ENCODE data around the gene GABRD. TPM values are rescaled to one million over a fixed set of nuclear protein-coding genes. Genes with fewer than 3 reads are reported as not detected.

GABRD gene
- total RNA-seq, 1 donor from 2014 or later: 2.5 TPM

DNA sequence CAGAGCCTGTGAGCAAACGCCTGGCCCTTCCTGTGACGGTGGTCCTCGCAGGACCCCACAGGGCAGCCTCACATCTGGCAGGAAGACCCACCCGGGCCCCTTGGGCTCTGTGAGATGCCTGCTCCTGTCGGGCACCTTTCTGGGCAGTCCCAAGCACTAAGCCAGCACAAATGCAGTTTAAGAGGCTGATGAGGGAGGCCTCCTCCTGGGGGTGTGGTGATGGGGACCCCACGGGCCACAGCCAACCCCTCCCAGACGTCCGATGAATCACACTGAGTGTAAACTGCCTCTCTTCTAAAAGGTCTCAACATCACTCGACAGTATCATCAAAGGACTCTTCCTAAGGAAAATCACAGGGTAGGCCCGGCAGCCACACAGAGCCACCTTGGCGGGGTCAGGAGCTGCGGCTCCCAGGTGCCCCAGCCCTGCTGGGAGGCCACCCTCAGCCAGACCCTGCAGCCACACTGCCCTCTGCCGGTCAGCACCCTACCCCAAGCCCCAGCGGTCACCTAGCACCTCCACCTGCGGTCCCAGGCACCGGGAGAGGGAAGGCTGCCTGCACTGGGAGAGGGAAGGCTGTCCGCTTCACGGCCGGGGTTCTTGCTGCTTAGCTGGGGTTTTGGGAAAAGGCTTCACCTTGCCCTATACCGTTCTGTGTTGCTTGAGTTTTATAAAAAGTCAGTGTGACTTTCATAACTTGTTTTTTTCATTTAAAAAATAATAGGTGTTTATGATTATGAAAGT, 27.2 kb downstream of the GABRD start:
- Mint-ChIP-seq H3K27me3 (ENCODE audit: unreplicated experiment) (peaks cover 16% of the 10 kb centered on the region), H3K9me3 (ENCODE audit: unreplicated experiment) (peaks cover 7% of the 10 kb centered on the region)

DNA sequence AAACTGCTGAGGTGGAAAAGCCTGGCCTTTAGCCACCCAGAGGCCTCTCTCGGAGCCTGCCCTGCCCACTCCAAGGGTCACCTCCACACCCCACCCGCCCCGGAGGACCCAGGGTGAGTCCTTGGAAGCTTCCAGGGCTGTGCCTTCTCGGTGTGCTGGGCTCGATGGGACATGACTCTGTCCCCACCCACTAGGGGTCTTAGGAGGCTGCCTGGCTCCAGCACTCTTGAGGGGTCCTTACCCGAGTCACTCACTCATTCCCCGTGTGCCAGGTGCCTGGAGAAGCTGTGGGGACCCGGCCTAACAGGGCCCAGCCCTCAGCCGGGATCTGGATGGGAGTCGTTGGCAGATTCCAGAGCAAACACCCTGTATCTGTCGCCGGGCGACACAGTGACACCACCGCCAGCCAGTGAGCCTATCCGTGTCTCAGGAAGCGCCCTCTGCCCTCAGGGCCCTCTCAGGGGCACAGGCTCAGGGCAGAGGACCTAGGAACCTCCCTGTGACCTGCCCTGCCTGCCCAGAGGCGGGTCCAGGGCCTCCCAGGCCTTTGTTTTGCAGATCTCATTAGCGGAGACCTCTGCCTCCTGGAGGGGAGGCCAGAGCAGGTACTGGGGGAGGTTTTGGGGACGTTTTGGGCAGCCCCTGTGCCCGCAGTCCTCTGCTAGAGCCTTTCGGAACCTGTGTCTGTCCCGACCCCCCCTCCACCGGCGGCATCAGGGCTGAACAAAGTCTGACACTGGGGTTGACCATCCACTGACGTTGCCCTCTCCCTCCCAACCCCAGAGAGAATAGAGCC, 28.0 kb downstream of the GABRD start:
- Mint-ChIP-seq H3K4me3 (ENCODE audit: unreplicated experiment) (no peak overlapping the region), H3K4me1 (ENCODE audit: low read depth, unreplicated experiment) (peaks cover 5% of the 10 kb centered on the region), H3K9me3 (ENCODE audit: unreplicated experiment) (peaks cover 7% of the 10 kb centered on the region), H3K36me3 (ENCODE audit: unreplicated experiment) (no peaks in the 10 kb centered on the region), H3K27me3 (ENCODE audit: unreplicated experiment) (peaks cover 16% of the 10 kb centered on the region), H3K27ac (ENCODE audit: unreplicated experiment) (no peak overlapping the region)
- DNase-seq: no peak
- TF ChIP-seq, protein P1, sequence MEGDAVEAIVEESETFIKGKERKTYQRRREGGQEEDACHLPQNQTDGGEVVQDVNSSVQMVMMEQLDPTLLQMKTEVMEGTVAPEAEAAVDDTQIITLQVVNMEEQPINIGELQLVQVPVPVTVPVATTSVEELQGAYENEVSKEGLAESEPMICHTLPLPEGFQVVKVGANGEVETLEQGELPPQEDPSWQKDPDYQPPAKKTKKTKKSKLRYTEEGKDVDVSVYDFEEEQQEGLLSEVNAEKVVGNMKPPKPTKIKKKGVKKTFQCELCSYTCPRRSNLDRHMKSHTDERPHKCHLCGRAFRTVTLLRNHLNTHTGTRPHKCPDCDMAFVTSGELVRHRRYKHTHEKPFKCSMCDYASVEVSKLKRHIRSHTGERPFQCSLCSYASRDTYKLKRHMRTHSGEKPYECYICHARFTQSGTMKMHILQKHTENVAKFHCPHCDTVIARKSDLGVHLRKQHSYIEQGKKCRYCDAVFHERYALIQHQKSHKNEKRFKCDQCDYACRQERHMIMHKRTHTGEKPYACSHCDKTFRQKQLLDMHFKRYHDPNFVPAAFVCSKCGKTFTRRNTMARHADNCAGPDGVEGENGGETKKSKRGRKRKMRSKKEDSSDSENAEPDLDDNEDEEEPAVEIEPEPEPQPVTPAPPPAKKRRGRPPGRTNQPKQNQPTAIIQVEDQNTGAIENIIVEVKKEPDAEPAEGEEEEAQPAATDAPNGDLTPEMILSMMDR (IDR thresholded peaks at IDR 0.05; ENCODE audit: partially characterized antibody, unreplicated experiment): no peak

More for the DNA sequence above, 27.2 kb downstream of the GABRD start:
- H3K4me3 Mint-ChIP-seq (ENCODE audit: unreplicated experiment): no peak overlapping the region
- TF ChIP-seq, protein P1 (IDR thresholded peaks at IDR 0.05; ENCODE audit: partially characterized antibody, unreplicated experiment): peak; percentile 68
- H3K4me1 Mint-ChIP-seq (ENCODE audit: low read depth, unreplicated experiment): peaks cover 5% of the 10 kb centered on the region
- DNase-seq: peak; percentile 78
- H3K36me3 Mint-ChIP-seq (ENCODE audit: unreplicated experiment): no peaks in the 10 kb centered on the region
- H3K27ac Mint-ChIP-seq (ENCODE audit: unreplicated experiment): no peak overlapping the region

DNA sequence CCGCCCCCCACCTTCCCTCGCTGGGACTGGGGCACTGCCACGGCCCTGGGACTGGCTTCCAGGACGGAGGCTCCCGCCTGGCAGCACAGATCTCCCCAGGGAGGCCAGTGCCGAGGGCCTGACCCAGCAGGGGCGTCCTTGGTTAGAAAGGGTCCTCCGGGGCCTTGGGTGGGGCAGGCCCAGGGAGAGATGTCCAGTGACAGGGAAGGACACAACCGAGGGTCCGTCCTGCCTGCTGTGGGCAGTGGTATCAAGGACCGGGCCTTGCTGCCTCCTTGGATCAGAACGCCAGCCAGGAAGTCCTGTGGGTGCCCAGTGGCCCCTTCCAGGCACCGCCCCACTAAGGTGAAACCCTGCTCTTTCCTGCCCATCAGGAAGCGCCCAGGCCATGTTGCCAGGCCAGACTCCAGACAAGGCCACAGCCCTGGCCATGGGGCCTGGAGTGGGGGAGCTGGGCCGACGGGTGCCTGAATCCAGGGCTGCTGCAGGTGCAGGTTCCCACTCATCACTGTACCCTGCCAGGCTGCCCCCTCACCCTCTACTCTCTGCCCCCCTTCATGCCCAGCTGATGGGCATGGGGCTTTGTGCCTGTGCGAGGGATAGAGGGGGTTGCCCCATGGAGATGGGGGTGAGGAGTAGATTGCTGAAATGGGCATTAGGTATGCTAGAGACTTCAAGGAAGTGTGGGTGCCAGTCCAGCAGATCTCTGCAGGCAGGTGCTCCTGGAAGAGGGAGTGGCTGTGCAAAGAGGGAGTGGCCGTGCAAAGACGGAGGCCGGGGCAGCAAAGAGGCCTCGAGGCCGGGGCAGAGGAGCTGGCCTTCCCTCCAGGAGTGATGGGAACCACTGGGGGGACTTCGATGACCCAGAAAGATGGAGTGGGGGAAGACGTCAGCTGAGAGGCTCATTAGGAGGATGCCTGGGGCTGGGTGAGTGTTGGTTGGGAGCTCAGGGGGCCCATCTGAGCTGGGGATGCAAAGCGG, 28.9 kb downstream of the GABRD start:
- H3K27ac Mint-ChIP-seq (ENCODE audit: unreplicated experiment): no peak overlapping the region
- peaks cover 18% of the 10 kb centered on the region for H3K27me3 Mint-ChIP-seq (ENCODE audit: unreplicated experiment)
- H3K4me3 Mint-ChIP-seq (ENCODE audit: unreplicated experiment): no peak overlapping the region
- no peaks in the 10 kb centered on the region for H3K36me3 Mint-ChIP-seq (ENCODE audit: unreplicated experiment)
- TF ChIP-seq, protein P1 (IDR thresholded peaks at IDR 0.05; ENCODE audit: partially characterized antibody, unreplicated experiment): no peak
- DNase-seq: no peak
- H3K4me1 Mint-ChIP-seq (ENCODE audit: low read depth, unreplicated experiment): peaks cover 4% of the 10 kb centered on the region
- H3K9me3 Mint-ChIP-seq (ENCODE audit: unreplicated experiment): peaks cover 7% of the 10 kb centered on the region

DNA sequence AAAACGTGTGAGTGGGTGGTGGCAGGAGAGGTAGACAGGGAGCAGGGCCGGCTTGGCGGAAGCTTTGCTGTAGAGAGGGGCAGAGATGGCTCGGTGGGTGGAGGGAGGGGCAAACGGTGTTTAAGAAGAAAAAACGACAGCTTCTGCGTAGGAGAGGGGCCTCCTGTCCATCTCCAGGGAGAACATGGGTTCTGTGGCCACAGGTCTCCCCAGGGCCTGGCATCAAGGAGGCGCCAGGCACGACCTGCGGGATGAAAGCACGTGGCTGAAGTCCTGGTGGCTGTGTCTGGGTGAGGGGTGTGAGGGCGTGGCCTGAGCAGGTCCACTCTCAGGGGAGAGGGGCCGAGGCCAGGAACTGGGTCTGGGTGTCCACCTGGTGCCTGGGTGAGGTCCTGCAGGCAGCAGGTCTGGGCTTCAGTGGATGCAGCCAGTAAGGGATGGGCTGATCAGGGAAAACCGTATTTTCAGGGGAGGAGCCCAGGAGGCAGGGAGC, 30.1 kb downstream of the GABRD start:
- peak overlapping the region; percentile 41 for H3K27ac Mint-ChIP-seq (ENCODE audit: unreplicated experiment)
- no peaks in the 10 kb centered on the region for H3K36me3 Mint-ChIP-seq (ENCODE audit: unreplicated experiment)
- peaks cover 7% of the 10 kb centered on the region for H3K9me3 Mint-ChIP-seq (ENCODE audit: unreplicated experiment)
- DNase-seq: peak; percentile 63
- H3K4me3 Mint-ChIP-seq (ENCODE audit: unreplicated experiment): peak overlapping the region; percentile 61
- TF ChIP-seq, protein P1 (IDR thresholded peaks at IDR 0.05; ENCODE audit: partially characterized antibody, unreplicated experiment): peak; percentile 51
- H3K27me3 Mint-ChIP-seq (ENCODE audit: unreplicated experiment): peaks cover 16% of the 10 kb centered on the region
- H3K4me1 Mint-ChIP-seq (ENCODE audit: low read depth, unreplicated experiment): no peaks in the 10 kb centered on the region

Data from glutamatergic neuron (in vitro differentiated cells).